Keratinocyte (primary cell): ENCODE measurements around the gene LHFPL6.

Experiments used
- CTCF ChIP-seq, 3 experiments: IDR thresholded peaks in 1 of 3; conservative IDR thresholded peaks in 1 of 3; optimal IDR thresholded peaks in 1 of 3; 2 replicates in 2 of 3; 3 replicates in 1 of 3; pipeline versions ENCODE3 to v1.5.1; 2011; ENCODE audit warnings: low read length in 3 of 3, mild to moderate bottlenecking in 3 of 3, moderate library complexity in 2 of 3, control low read depth in 1 of 3, inconsistent platforms in 1 of 3; ENCODE audit not compliant: insufficient read depth in 2 of 3; ENCODE audit errors: extremely low read depth in 1 of 3
- EZH2 ChIP-seq: IDR thresholded peaks from one replicate; pipeline ENCODE4 v1.6.1; 2012; ENCODE audit warnings: inconsistent platforms, mild to moderate bottlenecking, low read length, moderate library complexity

GRCh38 chr13:39419068-39419467 lies 183.9 kb downstream of the LHFPL6 start:
- TF ChIP-seq CTCF (optimal IDR thresholded peaks at IDR 0.05 in 1 of 3, IDR thresholded peaks at IDR 0.05 in 1 of 3, conservative IDR thresholded peaks at IDR 0.05 in 1 of 3; ENCODE audit: extremely low read depth in 1 of 3, insufficient read depth in 2 of 3, low read length in 3 of 3) (no peak), EZH2 (no peak)
